Measurements from ENCODE around the gene ONECUT3.
"Not testable (repeated sequence)": the region's sequence is repeated elsewhere in the genome, so short reads cannot be mapped to it uniquely, and the experiment has no call there.

Gene ONECUT3

GRCh38 chr19:1752757-1753728 lies at the start of gene ONECUT3:
TSS of gene ONECUT3 (plus strand) at chr19:1753506. CDS start at chr19:1753663, 157 bp downstream.
- DNase-seq = no peak

DNA sequence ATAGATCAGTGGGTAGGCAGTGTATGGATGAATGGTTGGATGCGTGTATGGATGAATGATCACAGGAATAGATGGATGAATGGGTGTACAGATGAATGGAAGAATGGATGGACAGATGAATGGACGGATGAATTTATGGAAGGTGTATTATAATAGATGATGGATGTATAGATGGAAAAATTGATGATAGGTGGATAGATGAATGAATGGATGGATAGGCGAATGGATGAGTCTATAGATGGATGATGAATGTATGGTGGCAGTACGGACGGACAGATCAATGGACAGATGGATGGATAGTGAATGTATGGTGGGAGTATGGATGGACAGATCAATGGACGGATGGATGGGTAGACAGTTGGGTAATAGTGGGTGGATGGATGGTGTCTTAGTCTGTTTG lies 49.0 kb upstream of the ONECUT3 start:
- DNase-seq = no peak

DNA sequence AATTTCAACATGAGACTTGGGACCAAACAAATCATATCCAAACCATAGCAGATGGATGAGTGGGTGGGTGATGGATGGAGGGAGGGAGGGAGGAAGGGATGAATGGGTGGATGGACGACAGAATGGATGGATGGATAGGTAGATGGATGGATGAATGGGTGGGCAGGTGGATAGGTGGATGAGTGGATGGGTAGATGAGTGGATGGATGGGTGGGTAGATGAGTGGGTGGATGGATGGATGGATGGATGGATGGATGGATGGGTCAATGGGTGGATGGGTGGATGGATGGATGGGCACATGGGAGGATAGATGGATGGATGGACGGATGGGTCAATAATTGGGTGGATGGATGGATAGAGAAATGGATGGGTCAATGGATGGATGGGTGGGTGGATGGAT lies 47.9 kb upstream of the ONECUT3 start:
- DNase-seq = no peak

DNA sequence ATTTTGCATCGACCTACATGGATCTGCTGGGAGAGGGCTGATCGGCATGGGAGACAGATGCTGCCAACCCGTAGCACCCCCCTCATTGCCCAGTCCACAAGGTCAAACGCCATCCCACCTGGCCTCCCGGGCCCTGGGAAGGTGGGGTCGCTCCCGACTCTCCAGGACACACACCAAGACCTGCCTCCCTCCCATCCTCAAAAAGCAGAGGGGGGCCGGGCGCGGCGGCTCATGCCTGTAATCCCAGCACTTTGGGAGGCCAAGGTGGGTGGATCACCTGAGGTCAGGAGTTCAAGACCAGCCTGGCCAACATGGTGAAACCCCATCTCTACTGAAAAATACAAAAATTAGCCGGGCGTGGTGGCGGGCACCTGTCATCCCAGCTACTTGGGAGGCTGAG lies 46.7 kb upstream of the ONECUT3 start:
- not testable (repeated sequence) for DNase-seq

DNA sequence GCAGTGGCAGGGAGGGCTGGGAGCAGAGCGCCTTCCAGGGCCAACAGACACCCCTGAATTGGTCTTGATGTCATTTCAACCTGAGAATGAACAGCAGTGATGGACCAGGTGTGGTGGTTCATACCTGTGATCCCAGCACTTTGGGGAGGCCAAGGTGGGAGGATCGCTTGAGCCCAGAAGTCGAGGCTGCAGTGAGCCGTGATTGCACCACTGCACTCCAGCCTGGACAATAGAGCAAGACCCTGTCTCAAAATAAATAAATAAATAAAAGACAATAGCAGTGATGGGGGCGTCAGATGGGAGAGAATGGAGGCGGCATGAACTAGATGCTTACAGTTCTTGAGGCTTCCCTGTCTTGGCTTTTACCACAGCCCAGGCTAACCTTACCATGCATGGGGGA lies 46.1 kb upstream of the ONECUT3 start:
- no peak for DNase-seq

- no peak for DNase-seq
Measured at GRCh38 chr19:1713170-1713569, 40.1 kb upstream of the ONECUT3 start.

- DNase-seq = no peak
Measured at GRCh38 chr19:1715540-1715939, 37.8 kb upstream of the ONECUT3 start.

DNA sequence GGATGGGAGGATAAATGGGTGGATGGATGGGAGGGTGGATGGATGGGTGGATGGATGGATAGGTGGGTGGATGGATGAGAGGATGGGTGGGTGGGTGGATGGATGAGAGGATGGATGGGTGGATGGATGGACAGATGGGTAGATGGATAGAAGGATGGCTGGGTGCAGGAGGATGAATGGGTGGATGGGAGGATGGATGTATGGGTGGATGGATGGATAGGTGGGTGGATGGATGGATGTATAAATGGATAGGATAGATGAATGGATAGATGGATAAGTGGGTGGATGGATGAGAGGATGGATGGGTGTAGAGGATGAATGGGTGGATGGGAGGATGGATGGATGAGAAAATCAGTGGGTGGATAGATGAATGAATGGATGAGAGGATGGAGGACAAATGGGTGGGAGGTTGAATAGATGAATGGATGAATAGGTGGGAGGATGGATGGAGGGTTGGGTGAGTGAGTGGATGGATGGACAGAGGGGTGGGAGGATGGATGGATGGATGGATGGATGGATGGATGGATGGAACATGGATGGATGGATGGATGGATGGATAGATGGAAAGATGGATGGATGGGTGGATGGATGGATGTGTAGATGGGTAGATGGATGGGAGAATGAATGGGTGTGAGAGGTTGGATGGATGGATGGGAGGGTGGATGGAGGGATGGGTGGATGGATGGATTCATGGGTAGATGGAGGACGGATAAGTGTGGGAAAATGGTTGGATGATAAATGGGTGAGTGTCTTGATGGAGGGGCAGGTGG lies 35.9 kb upstream of the ONECUT3 start:
- DNase-seq = no peak

- no peak for DNase-seq
Measured at GRCh38 chr19:1717970-1718264, 35.4 kb upstream of the ONECUT3 start.

DNA sequence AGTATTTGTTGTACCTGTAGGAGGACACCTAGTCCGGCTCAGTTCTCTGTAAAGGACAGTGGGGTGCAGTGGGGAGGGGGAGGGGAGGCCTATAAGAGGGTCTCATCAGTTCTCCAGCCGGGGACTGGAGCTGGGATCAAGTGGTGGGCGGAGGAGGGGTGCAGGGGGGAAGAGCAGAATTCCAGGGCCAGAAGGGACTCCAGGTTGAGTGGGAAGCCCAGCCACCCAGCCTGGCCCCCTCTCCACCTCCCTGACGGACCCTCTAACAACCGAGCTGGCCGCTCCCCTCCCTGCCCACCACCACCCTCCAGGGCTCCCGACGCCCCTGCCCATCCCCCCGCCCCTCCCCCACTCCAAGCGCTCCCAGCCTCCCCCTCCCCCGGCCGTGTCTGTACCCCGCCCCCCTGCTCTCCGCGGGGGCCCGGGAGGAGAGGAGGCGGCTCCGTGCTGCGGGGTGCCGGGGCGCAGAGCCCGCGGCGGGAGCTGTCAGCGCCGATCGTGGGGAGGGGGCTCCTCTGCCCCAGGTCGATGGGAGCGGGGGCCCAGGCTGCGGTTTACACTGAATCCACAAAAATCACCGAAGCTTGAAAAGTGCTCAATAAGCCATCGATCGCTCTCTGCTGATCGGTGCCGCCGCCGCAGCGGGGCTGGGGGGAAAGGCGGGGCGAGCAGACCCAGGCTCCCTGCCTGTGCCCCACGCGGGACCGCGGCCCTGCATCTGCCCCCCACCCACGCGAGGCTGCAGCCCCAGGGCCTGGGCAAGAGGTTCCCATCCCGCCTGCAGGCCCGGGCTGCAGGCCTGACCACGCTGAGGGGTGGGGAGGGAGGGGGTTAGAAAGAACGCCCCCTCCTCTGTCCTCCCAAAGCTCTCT lies 34.6 kb upstream of the ONECUT3 start:
- no peak for DNase-seq

GRCh38 chr19:1719519-1719918 lies 33.8 kb upstream of the ONECUT3 start:
- DNase-seq = no peak

DNA sequence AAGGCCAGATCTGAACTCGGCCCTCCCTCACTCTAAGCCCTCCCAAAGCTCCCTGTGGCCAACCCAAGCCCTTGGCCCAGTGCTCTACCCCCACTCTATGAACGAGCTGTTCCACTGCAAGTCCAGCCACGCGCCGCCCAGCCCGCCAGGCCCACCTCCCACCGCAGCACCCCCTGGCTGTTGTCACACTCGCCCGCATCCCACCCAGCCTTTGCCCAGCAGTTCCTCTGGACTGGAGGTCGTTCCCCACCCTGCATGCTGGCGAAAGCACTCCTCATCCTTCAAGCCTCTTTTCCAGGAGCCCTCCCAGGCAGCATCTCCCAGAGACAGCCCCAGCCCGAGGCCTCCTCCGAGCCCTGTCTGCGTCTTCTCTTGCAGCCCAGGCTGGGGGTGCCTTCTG lies 33.1 kb upstream of the ONECUT3 start:
- DNase-seq = no peak

DNA sequence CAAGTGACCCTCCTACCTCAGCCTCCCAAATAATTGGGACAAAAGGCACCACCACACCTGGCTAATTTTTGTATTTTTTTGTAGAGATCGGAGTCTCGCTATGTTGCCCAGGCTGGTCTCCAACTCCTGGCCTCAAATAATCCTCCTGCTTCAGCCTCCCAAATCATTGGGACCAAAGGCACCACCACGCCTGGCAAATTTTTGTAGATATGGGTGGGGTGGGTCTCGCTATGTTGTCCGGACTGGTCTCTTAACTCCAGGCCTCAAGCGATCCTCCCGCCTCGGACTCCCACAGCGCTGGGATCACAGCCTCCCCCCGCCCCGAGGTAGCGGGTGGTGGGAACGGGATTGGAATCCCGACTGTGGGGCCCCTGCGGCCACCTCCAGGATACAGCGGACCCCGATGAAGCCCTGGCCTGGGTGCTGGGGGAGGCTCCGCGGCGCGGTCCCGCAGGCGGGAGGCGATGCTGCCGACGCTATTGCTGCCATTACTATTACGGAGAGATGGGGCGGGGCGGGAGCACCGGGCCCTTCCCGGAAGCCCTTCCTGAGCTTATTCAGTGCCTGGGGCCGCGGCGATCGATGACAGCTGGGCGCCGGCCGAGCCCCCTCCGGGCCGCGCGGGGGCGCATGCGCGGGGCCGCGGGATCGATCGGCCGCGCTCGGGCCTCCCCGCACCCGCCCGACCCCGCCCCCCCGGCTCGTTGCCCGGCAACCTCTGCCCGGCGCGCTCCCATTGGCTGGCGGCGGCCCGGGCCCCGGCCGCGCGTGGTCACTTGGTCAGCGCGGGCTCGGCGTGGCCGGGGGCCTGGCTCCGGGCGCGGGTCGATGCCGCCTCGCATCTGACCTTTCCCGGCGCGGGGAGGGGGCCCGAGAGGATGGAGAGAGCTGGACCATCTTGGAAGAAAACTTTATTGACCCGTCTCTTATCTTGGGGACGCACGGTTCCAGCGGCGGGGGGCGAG lies 27.9 kb upstream of the ONECUT3 start:
- DNase-seq = peak; percentile 75

- DNase-seq = no peak
Measured at GRCh38 chr19:1728816-1729567, 24.3 kb upstream of the ONECUT3 start.

GRCh38 chr19:1729568-1729925 lies 23.8 kb upstream of the ONECUT3 start:
- no peak for DNase-seq

DNA sequence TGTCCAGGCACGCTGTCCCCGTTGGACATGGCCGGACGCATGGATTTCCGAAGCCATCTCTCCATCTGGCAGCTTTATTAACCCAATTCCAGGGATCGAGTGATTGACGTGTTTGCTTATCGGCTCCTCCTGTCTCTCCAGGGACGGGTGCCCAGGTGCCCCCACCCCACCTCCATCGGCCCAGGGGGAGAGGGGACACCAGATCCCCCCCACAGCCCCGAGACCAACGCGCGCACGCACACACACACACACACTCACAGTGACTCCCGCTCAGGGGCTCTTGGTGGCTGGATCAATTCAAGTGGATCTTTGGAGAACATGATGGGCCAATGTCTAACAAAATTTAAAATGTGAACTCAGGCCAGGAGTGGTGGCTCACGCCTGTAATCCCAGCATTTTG lies 23.1 kb upstream of the ONECUT3 start:
- DNase-seq = no peak

GRCh38 chr19:1734321-1734966 lies 18.9 kb upstream of the ONECUT3 start:
- no peak for DNase-seq

GRCh38 chr19:1736280-1736679 lies 17.0 kb upstream of the ONECUT3 start:
- DNase-seq = no peak

DNA sequence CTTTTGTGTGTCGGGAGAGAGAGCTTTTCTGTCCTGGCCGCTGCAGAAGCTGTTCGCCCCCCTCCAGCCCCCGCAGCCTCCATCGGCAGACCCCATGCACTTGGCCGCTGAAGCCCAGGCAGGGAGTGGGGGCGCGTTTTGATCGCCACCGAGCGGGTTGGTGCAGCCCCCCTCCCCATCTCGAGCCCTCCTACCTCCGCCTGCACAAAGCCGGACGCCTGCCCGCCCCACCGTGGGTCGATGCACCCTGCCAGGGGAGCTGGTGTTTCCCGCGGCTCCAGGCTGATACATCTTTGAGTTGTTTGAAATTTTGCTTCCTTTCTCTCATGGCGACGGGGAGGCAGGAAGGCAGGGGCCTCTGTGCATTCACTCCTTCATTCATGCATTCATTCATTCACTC lies 16.4 kb upstream of the ONECUT3 start:
- DNase-seq = no peak

GRCh38 chr19:1739960-1740629 lies 13.2 kb upstream of the ONECUT3 start:
- DNase-seq = no peak
